ENCODE data around the gene SGPP2.

GRCh38 chr2:222554517-222554916, 130.2 kb downstream of the SGPP2 start:
- TF ChIP-seq CTCF (IDR thresholded peaks at IDR 0.05), result no peak
- TF ChIP-seq POLR2A (IDR thresholded peaks at IDR 0.05), result no peak

Data from ovary (tissue), 3 donors.